Liver (tissue), 9 donors: Measurements from ENCODE around the gene MIER3. TPM values are rescaled to one million over a fixed set of nuclear protein-coding genes. Genes with fewer than 3 reads are reported as not detected.

Source experiments
- DNase-seq: peaks from one replicate; pipeline ENCODE4 v3.0.0-alpha.2; 2017; ENCODE audit warnings: low spot score
- H3K27ac ChIP-seq, 2 donors: one replicate each; pipeline ENCODE4 v1.7.0; 2013; ENCODE audit warnings: inconsistent platforms in 2 of 2, low read length in 2 of 2, control low read depth in 1 of 2, low read depth in 1 of 2, mild to moderate bottlenecking in 1 of 2
- H3K27me3 ChIP-seq, 4 donors: one replicate each; pipeline versions ENCODE4 v1.6.1 to v1.7.0; 2013; ENCODE audit warnings: low read length in 3 of 4, inconsistent platforms in 1 of 4, mild to moderate bottlenecking in 1 of 4, moderate library complexity in 1 of 4; ENCODE audit not compliant: control insufficient read depth in 4 of 4, insufficient read depth in 4 of 4
- H3K36me3 ChIP-seq, 4 donors: one replicate each; pipeline versions ENCODE4 v1.6.1 to v1.7.0; 2013; ENCODE audit warnings: low read length in 3 of 4, mild to moderate bottlenecking in 3 of 4, low read depth in 1 of 4, moderate library complexity in 1 of 4; ENCODE audit not compliant: control insufficient read depth in 4 of 4, insufficient read depth in 3 of 4
- H3K4me1 ChIP-seq, 4 donors: one replicate each; pipeline versions ENCODE4 v1.6.1 to v1.7.0; 2013; ENCODE audit warnings: low read length in 3 of 4, mild to moderate bottlenecking in 3 of 4, moderate library complexity in 1 of 4; ENCODE audit not compliant: control insufficient read depth in 4 of 4, insufficient read depth in 4 of 4
- H3K4me3 ChIP-seq, 3 donors: one replicate each; pipeline versions ENCODE4 v1.6.1 to v1.7.0; 2013; ENCODE audit warnings: low read length in 3 of 3, control low read depth in 1 of 3, low read depth in 1 of 3, mild to moderate bottlenecking in 1 of 3
- H3K9ac ChIP-seq, 2 donors: one replicate each; pipeline ENCODE4 v1.7.0; 2013; ENCODE audit warnings: low read length in 2 of 2, mild to moderate bottlenecking in 2 of 2, moderate library complexity in 2 of 2, control low read depth in 1 of 2, low read depth in 1 of 2
- H3K9me3 ChIP-seq, 4 donors: one replicate each; pipeline versions ENCODE4 v1.6.1 to v1.7.0; 2013; ENCODE audit warnings: low read length in 3 of 4; ENCODE audit not compliant: control insufficient read depth in 4 of 4
- EGR1 ChIP-seq, 2 donors: IDR thresholded peaks; 2 replicates each; pipeline ENCODE4 v1.6.1; 2016 to 2018; ENCODE audit warnings: antibody characterized with exemption in 2 of 2, low read depth in 2 of 2
- FOXA1 ChIP-seq: IDR thresholded peaks from 2 replicates; pipeline ENCODE4 v1.6.1; 2016; ENCODE audit warnings: antibody characterized with exemption
- FOXA2 ChIP-seq: IDR thresholded peaks from 2 replicates; pipeline ENCODE4 v1.6.1; 2016; ENCODE audit warnings: antibody characterized with exemption
- HNF4A ChIP-seq, 2 donors: conservative IDR thresholded peaks; 2 replicates each; pipeline ENCODE4 v1.6.1; 2016; ENCODE audit warnings: antibody characterized with exemption in 2 of 2, mild to moderate bottlenecking in 2 of 2
- HNF4G ChIP-seq: IDR thresholded peaks from 2 replicates; pipeline ENCODE4 v1.6.1; 2016; ENCODE audit warnings: antibody characterized with exemption
- NR2F2 ChIP-seq: IDR thresholded peaks from 2 replicates; pipeline ENCODE4 v1.6.1; 2016; ENCODE audit warnings: antibody characterized with exemption
- RAD21 ChIP-seq, 2 donors: IDR thresholded peaks; 2 replicates each; pipeline ENCODE4 v1.6.1; 2016; ENCODE audit warnings: antibody characterized with exemption in 2 of 2, mild to moderate bottlenecking in 2 of 2
- RXRA ChIP-seq, 2 donors: IDR thresholded peaks; 2 replicates each; pipeline ENCODE4 v1.6.1; 2017 to 2018; ENCODE audit warnings: antibody characterized with exemption in 2 of 2, mild to moderate bottlenecking in 1 of 2
- SP1 ChIP-seq: IDR thresholded peaks from 2 replicates; pipeline ENCODE4 v1.6.1; 2018; ENCODE audit warnings: antibody characterized with exemption, mild to moderate bottlenecking
- TAF1 ChIP-seq: conservative IDR thresholded peaks from 2 replicates; pipeline ENCODE4 v1.6.1; 2016; ENCODE audit warnings: antibody characterized with exemption, mild to moderate bottlenecking
- WGBS: extraction: QIAGEN DNeasy Blood & Tissue Kit; methylation state at CpG from one replicate; pipeline ENCODE4 v1.1.7; 2013; 5-methylcytosine and 5-hydroxymethylcytosine counted together
- polyA plus RNA-seq, 2 donors: library from polyadenylated mRNA; stranded (reverse) in 1 of 2; unstranded in 1 of 2; fragments of 200-250 nt in 1 of 2; fragments of >200 nt in 1 of 2; fragmentation: Nextera tagmentation in 1 of 2; extraction: Ambion mirVana in 1 of 2; gene quantifications; one replicate each; pipeline versions ENCODE4 v1.2.1 to v1.2.3, GENCODE V29; 2013 to 2015
- total RNA-seq, 2 donors: library from RNA; depleted of rRNA; stranded (reverse); fragments of >200 nt; gene quantifications; one replicate each; pipeline ENCODE4 v1.2.3, GENCODE V29; 2014
- TF ChIP-seq, protein P1 (sequence below): IDR thresholded peaks from 2 replicates; pipeline ENCODE4 v1.6.1; 2016; ENCODE audit warnings: antibody characterized with exemption
- TF ChIP-seq, protein P2 (sequence below): IDR thresholded peaks from 2 replicates; pipeline ENCODE4 v1.6.1; 2016; ENCODE audit warnings: antibody characterized with exemption, mild to moderate bottlenecking
- TF ChIP-seq, protein P3 (sequence below): IDR thresholded peaks from 2 replicates; pipeline ENCODE4 v1.6.1; 2016; ENCODE audit warnings: antibody characterized with exemption
- TF ChIP-seq, protein P4 (sequence below): fragments of 150-350 bp; IDR thresholded peaks from 2 replicates; pipeline ENCODE4 v1.5.1; 2017; ENCODE audit warnings: improper control_type of control experiment, low read depth, low read length; ENCODE audit not compliant: missing input control
- donor health status: healthy.
- donor health status: healthy.
- donor health status: healthy.
- donor health status: healthy.
- donor health status: healthy.

Gene MIER3
- total and polyA plus RNA-seq, 4 donors = 4.1 to 15.5 (median 8.1) TPM

DNA sequence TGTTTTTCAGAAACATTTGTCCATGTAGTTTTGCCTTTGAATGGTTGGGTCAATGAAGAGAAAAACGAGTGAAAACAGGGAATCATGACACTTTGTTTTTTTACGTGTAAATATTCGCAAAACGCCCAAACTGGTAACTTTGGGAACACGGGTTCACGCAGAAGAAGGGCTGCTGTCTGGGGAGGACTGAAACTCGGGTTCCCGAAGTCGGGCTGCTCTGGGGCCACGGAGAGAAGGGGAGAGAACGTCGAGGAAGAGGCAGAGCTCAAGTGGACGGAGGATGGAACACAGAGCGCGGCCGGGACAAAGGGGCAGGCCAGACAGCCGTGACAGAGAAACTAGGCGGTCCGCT, 43.0 kb downstream of the MIER3 start:
- Histone ChIP-seq H3K36me3 (no peaks in the 10 kb centered on the region), H3K27ac (peak overlapping the region; percentile 88 to 97), H3K9me3 (no peaks in the 10 kb centered on the region), H3K9ac (peak overlapping the region; percentile 55 to 96), H3K4me1 (peaks cover 2 to 21% (median 6%) of the 10 kb centered on the region in 4 donors), H3K27me3 (no peaks in the 10 kb centered on the region), H3K4me3 (peak overlapping the region; percentile 76 to 80 (median 79))
- no peak for DNase-seq
- WGBS = 1% methylated on average over 19 of the region's 19 CpGs
- TF ChIP-seq RAD21 (IDR thresholded peaks at IDR 0.05) (no peak), HNF4A (conservative IDR thresholded peaks at IDR 0.05) (peak in 1 of 2 donors; percentile 24), TAF1 (peak; percentile 76), SP1 (no peak), HNF4G (no peak), EGR1 (IDR thresholded peaks at IDR 0.05; ENCODE audit: low read depth in 2 of 2) (no peak), FOXA1 (no peak)
- TF ChIP-seq, protein P1, sequence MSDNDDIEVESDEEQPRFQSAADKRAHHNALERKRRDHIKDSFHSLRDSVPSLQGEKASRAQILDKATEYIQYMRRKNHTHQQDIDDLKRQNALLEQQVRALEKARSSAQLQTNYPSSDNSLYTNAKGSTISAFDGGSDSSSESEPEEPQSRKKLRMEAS = no peak
- TF ChIP-seq, protein P2, sequence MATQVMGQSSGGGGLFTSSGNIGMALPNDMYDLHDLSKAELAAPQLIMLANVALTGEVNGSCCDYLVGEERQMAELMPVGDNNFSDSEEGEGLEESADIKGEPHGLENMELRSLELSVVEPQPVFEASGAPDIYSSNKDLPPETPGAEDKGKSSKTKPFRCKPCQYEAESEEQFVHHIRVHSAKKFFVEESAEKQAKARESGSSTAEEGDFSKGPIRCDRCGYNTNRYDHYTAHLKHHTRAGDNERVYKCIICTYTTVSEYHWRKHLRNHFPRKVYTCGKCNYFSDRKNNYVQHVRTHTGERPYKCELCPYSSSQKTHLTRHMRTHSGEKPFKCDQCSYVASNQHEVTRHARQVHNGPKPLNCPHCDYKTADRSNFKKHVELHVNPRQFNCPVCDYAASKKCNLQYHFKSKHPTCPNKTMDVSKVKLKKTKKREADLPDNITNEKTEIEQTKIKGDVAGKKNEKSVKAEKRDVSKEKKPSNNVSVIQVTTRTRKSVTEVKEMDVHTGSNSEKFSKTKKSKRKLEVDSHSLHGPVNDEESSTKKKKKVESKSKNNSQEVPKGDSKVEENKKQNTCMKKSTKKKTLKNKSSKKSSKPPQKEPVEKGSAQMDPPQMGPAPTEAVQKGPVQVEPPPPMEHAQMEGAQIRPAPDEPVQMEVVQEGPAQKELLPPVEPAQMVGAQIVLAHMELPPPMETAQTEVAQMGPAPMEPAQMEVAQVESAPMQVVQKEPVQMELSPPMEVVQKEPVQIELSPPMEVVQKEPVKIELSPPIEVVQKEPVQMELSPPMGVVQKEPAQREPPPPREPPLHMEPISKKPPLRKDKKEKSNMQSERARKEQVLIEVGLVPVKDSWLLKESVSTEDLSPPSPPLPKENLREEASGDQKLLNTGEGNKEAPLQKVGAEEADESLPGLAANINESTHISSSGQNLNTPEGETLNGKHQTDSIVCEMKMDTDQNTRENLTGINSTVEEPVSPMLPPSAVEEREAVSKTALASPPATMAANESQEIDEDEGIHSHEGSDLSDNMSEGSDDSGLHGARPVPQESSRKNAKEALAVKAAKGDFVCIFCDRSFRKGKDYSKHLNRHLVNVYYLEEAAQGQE = peak; percentile 54
- TF ChIP-seq, protein P3, sequence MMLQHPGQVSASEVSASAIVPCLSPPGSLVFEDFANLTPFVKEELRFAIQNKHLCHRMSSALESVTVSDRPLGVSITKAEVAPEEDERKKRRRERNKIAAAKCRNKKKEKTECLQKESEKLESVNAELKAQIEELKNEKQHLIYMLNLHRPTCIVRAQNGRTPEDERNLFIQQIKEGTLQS = no peak

DNA sequence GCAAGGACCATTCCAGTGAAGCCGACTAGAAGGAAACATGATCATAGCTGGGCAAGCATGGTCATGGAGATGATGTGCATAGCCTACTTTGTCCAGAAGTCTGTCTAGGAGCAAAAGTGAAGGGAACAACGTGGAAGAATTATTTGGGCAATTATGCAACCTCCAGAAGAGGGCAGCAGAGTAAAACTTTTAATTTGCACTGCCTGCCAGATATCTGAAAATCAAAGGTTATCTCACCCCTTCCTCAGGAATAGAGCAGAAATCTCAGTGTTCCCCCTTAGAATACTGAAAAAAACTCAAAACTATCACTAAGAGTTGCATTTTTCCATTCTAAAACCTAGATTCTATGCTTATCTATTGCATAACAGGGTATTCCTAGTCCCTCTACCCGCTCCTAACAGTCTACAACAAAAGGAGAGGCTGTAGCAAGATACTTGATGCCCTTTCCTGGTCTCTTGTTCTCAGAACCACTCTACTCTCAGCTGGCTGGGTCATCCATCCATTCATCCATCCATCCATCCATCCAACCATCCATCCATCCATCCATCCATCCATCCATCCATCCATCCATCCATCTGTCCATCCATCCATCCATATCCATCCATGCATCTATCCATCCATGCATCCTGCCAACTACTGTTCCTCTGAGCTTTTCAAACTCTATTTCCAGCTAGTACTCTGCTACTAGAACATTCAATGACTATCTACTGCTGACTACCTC, 50.9 kb downstream of the MIER3 start:
- TF ChIP-seq FOXA1 (no peak), EGR1 (IDR thresholded peaks at IDR 0.05; ENCODE audit: low read depth in 2 of 2) (no peak), NR2F2 (no peak), HNF4G (no peak), RXRA (IDR thresholded peaks at IDR 0.05) (no peak), TAF1 (no peak), RAD21 (IDR thresholded peaks at IDR 0.05) (peak; percentile 90 to 92), FOXA2 (no peak)
- TF ChIP-seq, protein P4, sequence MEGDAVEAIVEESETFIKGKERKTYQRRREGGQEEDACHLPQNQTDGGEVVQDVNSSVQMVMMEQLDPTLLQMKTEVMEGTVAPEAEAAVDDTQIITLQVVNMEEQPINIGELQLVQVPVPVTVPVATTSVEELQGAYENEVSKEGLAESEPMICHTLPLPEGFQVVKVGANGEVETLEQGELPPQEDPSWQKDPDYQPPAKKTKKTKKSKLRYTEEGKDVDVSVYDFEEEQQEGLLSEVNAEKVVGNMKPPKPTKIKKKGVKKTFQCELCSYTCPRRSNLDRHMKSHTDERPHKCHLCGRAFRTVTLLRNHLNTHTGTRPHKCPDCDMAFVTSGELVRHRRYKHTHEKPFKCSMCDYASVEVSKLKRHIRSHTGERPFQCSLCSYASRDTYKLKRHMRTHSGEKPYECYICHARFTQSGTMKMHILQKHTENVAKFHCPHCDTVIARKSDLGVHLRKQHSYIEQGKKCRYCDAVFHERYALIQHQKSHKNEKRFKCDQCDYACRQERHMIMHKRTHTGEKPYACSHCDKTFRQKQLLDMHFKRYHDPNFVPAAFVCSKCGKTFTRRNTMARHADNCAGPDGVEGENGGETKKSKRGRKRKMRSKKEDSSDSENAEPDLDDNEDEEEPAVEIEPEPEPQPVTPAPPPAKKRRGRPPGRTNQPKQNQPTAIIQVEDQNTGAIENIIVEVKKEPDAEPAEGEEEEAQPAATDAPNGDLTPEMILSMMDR = peak; percentile 75
- TF ChIP-seq, protein P3 = no peak
- TF ChIP-seq, protein P2 = no peak
- TF ChIP-seq, protein P1 = no peak
- Histone ChIP-seq H3K36me3 (no peaks in the 10 kb centered on the region), H3K27me3 (no peaks in the 10 kb centered on the region), H3K9ac (no peak overlapping the region), H3K9me3 (no peaks in the 10 kb centered on the region), H3K4me3 (no peak overlapping the region), H3K4me1 (peaks cover 0 to 3% (median 0%) of the 10 kb centered on the region in 4 donors), H3K27ac (no peak overlapping the region)
- 34% methylated on average over 3 of the region's 3 CpGs for WGBS
- peak; percentile 36 for DNase-seq
